ENCODE results near the gene CD247.
A peak's percentile ranks its signal among the peaks of the same experiment; 100 is the strongest.

The CD247 gene

GRCh38 chr1:167541610-167542009, 23.3 kb upstream of the CD247 start:
- ChIA-PET POLR2A (no interaction called here), CTCF (interaction anchor here (0.6 to 3.1 kb wide), 16 partner anchors 9 to 631 kb away, joined by 3 to 39 read pairs (median 5); partner anchors contain the start of gene CREG1)
- no peaks in the 10 kb centered on the region for H3K9me3 ChIP-seq (ENCODE audit: control insufficient read depth, insufficient read depth, low read depth, low read length)
- H3K4me3 ChIP-seq (ENCODE audit: low read depth, low read length), result no peak overlapping the region
- H3K36me3 ChIP-seq (ENCODE audit: control insufficient read depth in 2 of 2, insufficient read depth in 1 of 2, low read length in 2 of 2), result peaks cover 4 to 37% of the 10 kb centered on the region in 2 experiments; a peak in 2 of 3 replicates
- no peaks in the 10 kb centered on the region for H3K4me1 ChIP-seq (ENCODE audit: control insufficient read depth, insufficient read depth, low read length)
- no peak overlapping the region for H3K27ac ChIP-seq (ENCODE audit: extremely low read depth, low read depth, low read length)
- TF ChIP-seq YY2 (tag by site-specific recombination; IDR thresholded peaks at IDR 0.05), result no peak
- no peak for TF ChIP-seq RBAK (tag by site-specific recombination; IDR thresholded peaks at IDR 0.05)
- TF ChIP-seq ZIC2 (tag by site-specific recombination; IDR thresholded peaks at IDR 0.05), result no peak
- TF ChIP-seq, protein P1, sequence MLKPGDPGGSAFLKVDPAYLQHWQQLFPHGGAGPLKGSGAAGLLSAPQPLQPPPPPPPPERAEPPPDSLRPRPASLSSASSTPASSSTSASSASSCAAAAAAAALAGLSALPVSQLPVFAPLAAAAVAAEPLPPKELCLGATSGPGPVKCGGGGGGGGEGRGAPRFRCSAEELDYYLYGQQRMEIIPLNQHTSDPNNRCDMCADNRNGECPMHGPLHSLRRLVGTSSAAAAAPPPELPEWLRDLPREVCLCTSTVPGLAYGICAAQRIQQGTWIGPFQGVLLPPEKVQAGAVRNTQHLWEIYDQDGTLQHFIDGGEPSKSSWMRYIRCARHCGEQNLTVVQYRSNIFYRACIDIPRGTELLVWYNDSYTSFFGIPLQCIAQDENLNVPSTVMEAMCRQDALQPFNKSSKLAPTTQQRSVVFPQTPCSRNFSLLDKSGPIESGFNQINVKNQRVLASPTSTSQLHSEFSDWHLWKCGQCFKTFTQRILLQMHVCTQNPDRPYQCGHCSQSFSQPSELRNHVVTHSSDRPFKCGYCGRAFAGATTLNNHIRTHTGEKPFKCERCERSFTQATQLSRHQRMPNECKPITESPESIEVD (tag by site-specific recombination; IDR thresholded peaks at IDR 0.05), result peak; percentile 62
- TF ChIP-seq ZNF335 (tag by site-specific recombination; conservative IDR thresholded peaks at IDR 0.05), result peak; percentile 55
- no peak for TF ChIP-seq ZNF10 (tag by site-specific recombination; IDR thresholded peaks at IDR 0.05)
- TF ChIP-seq ZBTB7A (tag by site-specific recombination; IDR thresholded peaks at IDR 0.05; ENCODE audit: low read depth), result no peak
- no peak for TF ChIP-seq ZNF510 (tag by site-specific recombination; IDR thresholded peaks at IDR 0.05; ENCODE audit: insufficient replicate concordance)
- peak; percentile 18; the same call in 1 of the 2 replicates for TF ChIP-seq OSR2 (tag by site-specific recombination; IDR thresholded peaks at IDR 0.05)
- peak; percentile 68 for TF ChIP-seq BCL6B (tag by site-specific recombination; IDR thresholded peaks at IDR 0.05)
- TF ChIP-seq ZNF394 (tag by site-specific recombination; IDR thresholded peaks at IDR 0.05; ENCODE audit: borderline replicate concordance), result no peak
- TF ChIP-seq ZNF311 (tag by site-specific recombination; IDR thresholded peaks at IDR 0.05; ENCODE audit: borderline replicate concordance), result no peak
- TF ChIP-seq FEZF1 (tag by site-specific recombination; IDR thresholded peaks at IDR 0.05), result no peak
- no peak for TF ChIP-seq YY1 (tag by site-specific recombination; IDR thresholded peaks at IDR 0.05)
- TF ChIP-seq GLIS1 (tag by site-specific recombination; IDR thresholded peaks at IDR 0.05), result no peak
- TF ChIP-seq IKZF3 (tag by site-specific recombination; IDR thresholded peaks at IDR 0.05), result no peak

- Histone ChIP-seq H3K27ac (ENCODE audit: extremely low read depth, low read depth, low read length) (no peak overlapping the region), H3K36me3 (ENCODE audit: control insufficient read depth in 2 of 2, insufficient read depth in 1 of 2, low read length in 2 of 2) (peaks cover 4 to 33% of the 10 kb centered on the region in 2 experiments; a peak in 2 of 3 replicates), H3K9me3 (ENCODE audit: control insufficient read depth, insufficient read depth, low read depth, low read length) (no peaks in the 10 kb centered on the region), H3K4me1 (ENCODE audit: control insufficient read depth, insufficient read depth, low read length) (no peaks in the 10 kb centered on the region), H3K4me3 (ENCODE audit: low read depth, low read length) (no peak overlapping the region)
- ChIA-PET CTCF (interaction anchor here (0.6 to 3.1 kb wide), 44 partner anchors 8 to 853 kb away, joined by 3 to 39 read pairs (median 4); partner anchors contain the start of gene CREG1), POLR2A (interaction anchor here (0.7 kb wide), 1 partner anchor 13 kb away, joined by 3 read pairs; the partner anchor contains the start of gene CREG1)
- TF ChIP-seq ZNF157 (tag by site-specific recombination; IDR thresholded peaks at IDR 0.05), result no peak
- TF ChIP-seq, protein P2, sequence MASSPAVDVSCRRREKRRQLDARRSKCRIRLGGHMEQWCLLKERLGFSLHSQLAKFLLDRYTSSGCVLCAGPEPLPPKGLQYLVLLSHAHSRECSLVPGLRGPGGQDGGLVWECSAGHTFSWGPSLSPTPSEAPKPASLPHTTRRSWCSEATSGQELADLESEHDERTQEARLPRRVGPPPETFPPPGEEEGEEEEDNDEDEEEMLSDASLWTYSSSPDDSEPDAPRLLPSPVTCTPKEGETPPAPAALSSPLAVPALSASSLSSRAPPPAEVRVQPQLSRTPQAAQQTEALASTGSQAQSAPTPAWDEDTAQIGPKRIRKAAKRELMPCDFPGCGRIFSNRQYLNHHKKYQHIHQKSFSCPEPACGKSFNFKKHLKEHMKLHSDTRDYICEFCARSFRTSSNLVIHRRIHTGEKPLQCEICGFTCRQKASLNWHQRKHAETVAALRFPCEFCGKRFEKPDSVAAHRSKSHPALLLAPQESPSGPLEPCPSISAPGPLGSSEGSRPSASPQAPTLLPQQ (tag by site-specific recombination; IDR thresholded peaks at IDR 0.05), result peak; percentile 95
- TF ChIP-seq ZNF175 (tag by site-specific recombination; IDR thresholded peaks at IDR 0.05), result no peak
- TF ChIP-seq ZFP69B (tag by site-specific recombination; IDR thresholded peaks at IDR 0.05), result peak; percentile 73
Measured at GRCh38 chr1:167541003-167541402, 22.7 kb upstream of the CD247 start.
